H1 (cell line): ENCODE data around the gene PLCB3. TPM values are rescaled to one million over a fixed set of nuclear protein-coding genes. Genes with fewer than 3 reads are reported as not detected.

Experiments
- ASH2L ChIP-seq: fragments of 200-600, 300-600 bp; sonication (generic); IDR thresholded peaks from one replicate; pipeline ENCODE4 v1.7.1; 2017; ENCODE audit warnings: low read length
- CBX8 ChIP-seq: fragments of 300-800, 300-1000 bp; sonication (generic); IDR thresholded peaks from 2 replicates; pipeline ENCODE4 v1.7.1; 2016; ENCODE audit warnings: low read depth, low read length, borderline replicate concordance
- JUND ChIP-seq: IDR thresholded peaks from 2 replicates; pipeline ENCODE4 v1.6.1; 2011; ENCODE audit warnings: mild to moderate bottlenecking, improper control_type of control experiment, low read length
- RAD21 ChIP-seq, 2 experiments: IDR thresholded peaks in 1 of 2; conservative IDR thresholded peaks in 1 of 2; 2 replicates each; pipeline ENCODE4 v1.6.1; 2011; ENCODE audit warnings: low read depth in 2 of 2, low read length in 2 of 2, improper control_type of control experiment in 1 of 2, inconsistent platforms in 1 of 2, mild to moderate bottlenecking in 1 of 2, moderate library complexity in 1 of 2
- SIX5 ChIP-seq: IDR thresholded peaks from 2 replicates; pipeline ENCODE4 v1.6.1; 2011; ENCODE audit warnings: mild to moderate bottlenecking, low read depth, low read length
- SP4 ChIP-seq: IDR thresholded peaks from 2 replicates; pipeline ENCODE4 v1.6.1; 2012; ENCODE audit warnings: low read length, inconsistent platforms
- polyA plus RNA-seq, 7 experiments: library from polyadenylated mRNA; depleted of rRNA in 3 of 7; stranded (reverse) in 5 of 7; unstranded in 2 of 7; fragments of >200 nt in 5 of 7; fragments of 200-250 nt in 2 of 7; gene quantifications; 1 replicate in 5 of 7; 2 replicates in 1 of 7; 4 replicates in 1 of 7; pipeline versions ENCODE4 v1.2.1 to v1.2.3, GENCODE V29; 2011 to 2013; ENCODE audit warnings: missing spikeins in 2 of 7, mixed read lengths in 2 of 7
- total RNA-seq: library from RNA; stranded (reverse); fragmentation: NEBNext Ultra II Directional; extraction: Animal tissue kit (Norgen Biotek cat#: 25700); gene quantifications from 2 replicates; pipeline ENCODE4 v1.2.1, GENCODE V29; 2021
- TF ChIP-seq, protein P1 (sequence below): fragments of 300-600 bp; sonication (generic); IDR thresholded peaks from 2 replicates; pipeline ENCODE4 v1.7.1; 2012; ENCODE audit warnings: low read length, moderate library complexity, mild to moderate bottlenecking, inconsistent platforms; ENCODE audit not compliant: insufficient replicate concordance
- TF ChIP-seq, protein P2 (sequence below): IDR thresholded peaks from 2 replicates; pipeline ENCODE4 v1.6.1; 2012; ENCODE audit warnings: low read length, inconsistent platforms
- TF ChIP-seq, protein P3 (sequence below): IDR thresholded peaks from 2 replicates; pipeline ENCODE4 v1.6.1; 2012; ENCODE audit warnings: inconsistent platforms

Gene PLCB3
- total and polyA plus RNA-seq, 2 of the 8 experiments (the other 6 are each of a cell fraction or from before 2014, with no cell fraction given): 47.2 to 104 TPM

DNA sequence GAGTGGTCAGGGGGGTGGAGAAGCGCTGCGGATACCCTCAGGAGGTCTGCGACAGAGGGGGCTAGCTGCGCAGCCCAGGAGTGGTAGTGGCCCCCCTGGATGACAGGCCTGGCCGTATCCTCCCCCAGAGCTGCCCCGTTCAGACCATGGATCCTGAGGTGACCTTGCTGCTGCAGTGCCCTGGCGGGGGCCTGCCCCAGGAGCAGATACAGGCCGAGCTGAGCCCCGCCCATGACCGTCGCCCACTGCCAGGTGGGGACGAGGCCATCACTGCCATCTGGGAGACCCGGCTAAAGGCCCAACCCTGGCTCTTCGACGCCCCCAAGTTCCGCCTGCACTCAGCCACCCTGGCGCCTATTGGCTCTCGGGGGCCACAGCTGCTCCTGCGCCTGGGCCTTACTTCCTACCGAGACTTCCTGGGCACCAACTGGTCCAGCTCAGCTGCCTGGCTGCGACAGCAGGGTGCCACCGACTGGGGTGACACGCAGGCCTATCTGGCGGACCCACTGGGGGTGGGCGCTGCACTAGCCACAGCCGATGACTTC, 24.8 kb upstream of the PLCB3 start (continued):
- TF ChIP-seq, protein P1, sequence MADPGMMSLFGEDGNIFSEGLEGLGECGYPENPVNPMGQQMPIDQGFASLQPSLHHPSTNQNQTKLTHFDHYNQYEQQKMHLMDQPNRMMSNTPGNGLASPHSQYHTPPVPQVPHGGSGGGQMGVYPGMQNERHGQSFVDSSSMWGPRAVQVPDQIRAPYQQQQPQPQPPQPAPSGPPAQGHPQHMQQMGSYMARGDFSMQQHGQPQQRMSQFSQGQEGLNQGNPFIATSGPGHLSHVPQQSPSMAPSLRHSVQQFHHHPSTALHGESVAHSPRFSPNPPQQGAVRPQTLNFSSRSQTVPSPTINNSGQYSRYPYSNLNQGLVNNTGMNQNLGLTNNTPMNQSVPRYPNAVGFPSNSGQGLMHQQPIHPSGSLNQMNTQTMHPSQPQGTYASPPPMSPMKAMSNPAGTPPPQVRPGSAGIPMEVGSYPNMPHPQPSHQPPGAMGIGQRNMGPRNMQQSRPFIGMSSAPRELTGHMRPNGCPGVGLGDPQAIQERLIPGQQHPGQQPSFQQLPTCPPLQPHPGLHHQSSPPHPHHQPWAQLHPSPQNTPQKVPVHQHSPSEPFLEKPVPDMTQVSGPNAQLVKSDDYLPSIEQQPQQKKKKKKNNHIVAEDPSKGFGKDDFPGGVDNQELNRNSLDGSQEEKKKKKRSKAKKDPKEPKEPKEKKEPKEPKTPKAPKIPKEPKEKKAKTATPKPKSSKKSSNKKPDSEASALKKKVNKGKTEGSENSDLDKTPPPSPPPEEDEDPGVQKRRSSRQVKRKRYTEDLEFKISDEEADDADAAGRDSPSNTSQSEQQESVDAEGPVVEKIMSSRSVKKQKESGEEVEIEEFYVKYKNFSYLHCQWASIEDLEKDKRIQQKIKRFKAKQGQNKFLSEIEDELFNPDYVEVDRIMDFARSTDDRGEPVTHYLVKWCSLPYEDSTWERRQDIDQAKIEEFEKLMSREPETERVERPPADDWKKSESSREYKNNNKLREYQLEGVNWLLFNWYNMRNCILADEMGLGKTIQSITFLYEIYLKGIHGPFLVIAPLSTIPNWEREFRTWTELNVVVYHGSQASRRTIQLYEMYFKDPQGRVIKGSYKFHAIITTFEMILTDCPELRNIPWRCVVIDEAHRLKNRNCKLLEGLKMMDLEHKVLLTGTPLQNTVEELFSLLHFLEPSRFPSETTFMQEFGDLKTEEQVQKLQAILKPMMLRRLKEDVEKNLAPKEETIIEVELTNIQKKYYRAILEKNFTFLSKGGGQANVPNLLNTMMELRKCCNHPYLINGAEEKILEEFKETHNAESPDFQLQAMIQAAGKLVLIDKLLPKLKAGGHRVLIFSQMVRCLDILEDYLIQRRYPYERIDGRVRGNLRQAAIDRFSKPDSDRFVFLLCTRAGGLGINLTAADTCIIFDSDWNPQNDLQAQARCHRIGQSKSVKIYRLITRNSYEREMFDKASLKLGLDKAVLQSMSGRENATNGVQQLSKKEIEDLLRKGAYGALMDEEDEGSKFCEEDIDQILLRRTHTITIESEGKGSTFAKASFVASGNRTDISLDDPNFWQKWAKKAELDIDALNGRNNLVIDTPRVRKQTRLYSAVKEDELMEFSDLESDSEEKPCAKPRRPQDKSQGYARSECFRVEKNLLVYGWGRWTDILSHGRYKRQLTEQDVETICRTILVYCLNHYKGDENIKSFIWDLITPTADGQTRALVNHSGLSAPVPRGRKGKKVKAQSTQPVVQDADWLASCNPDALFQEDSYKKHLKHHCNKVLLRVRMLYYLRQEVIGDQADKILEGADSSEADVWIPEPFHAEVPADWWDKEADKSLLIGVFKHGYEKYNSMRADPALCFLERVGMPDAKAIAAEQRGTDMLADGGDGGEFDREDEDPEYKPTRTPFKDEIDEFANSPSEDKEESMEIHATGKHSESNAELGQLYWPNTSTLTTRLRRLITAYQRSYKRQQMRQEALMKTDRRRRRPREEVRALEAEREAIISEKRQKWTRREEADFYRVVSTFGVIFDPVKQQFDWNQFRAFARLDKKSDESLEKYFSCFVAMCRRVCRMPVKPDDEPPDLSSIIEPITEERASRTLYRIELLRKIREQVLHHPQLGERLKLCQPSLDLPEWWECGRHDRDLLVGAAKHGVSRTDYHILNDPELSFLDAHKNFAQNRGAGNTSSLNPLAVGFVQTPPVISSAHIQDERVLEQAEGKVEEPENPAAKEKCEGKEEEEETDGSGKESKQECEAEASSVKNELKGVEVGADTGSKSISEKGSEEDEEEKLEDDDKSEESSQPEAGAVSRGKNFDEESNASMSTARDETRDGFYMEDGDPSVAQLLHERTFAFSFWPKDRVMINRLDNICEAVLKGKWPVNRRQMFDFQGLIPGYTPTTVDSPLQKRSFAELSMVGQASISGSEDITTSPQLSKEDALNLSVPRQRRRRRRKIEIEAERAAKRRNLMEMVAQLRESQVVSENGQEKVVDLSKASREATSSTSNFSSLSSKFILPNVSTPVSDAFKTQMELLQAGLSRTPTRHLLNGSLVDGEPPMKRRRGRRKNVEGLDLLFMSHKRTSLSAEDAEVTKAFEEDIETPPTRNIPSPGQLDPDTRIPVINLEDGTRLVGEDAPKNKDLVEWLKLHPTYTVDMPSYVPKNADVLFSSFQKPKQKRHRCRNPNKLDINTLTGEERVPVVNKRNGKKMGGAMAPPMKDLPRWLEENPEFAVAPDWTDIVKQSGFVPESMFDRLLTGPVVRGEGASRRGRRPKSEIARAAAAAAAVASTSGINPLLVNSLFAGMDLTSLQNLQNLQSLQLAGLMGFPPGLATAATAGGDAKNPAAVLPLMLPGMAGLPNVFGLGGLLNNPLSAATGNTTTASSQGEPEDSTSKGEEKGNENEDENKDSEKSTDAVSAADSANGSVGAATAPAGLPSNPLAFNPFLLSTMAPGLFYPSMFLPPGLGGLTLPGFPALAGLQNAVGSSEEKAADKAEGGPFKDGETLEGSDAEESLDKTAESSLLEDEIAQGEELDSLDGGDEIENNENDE: no peak
- TF ChIP-seq ASH2L: no peak
- no peak for TF ChIP-seq JUND
- no peak for TF ChIP-seq RAD21 (IDR thresholded peaks at IDR 0.05 in 1 of 2, conservative IDR thresholded peaks at IDR 0.05 in 1 of 2; ENCODE audit: low read depth in 2 of 2, low read length in 2 of 2)
- TF ChIP-seq SIX5: no peak
- TF ChIP-seq CBX8: no peak
- TF ChIP-seq, protein P2, sequence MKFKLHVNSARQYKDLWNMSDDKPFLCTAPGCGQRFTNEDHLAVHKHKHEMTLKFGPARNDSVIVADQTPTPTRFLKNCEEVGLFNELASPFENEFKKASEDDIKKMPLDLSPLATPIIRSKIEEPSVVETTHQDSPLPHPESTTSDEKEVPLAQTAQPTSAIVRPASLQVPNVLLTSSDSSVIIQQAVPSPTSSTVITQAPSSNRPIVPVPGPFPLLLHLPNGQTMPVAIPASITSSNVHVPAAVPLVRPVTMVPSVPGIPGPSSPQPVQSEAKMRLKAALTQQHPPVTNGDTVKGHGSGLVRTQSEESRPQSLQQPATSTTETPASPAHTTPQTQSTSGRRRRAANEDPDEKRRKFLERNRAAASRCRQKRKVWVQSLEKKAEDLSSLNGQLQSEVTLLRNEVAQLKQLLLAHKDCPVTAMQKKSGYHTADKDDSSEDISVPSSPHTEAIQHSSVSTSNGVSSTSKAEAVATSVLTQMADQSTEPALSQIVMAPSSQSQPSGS: no peak
- TF ChIP-seq SP4: no peak
- TF ChIP-seq, protein P3, sequence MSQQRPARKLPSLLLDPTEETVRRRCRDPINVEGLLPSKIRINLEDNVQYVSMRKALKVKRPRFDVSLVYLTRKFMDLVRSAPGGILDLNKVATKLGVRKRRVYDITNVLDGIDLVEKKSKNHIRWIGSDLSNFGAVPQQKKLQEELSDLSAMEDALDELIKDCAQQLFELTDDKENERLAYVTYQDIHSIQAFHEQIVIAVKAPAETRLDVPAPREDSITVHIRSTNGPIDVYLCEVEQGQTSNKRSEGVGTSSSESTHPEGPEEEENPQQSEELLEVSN: no peak
